ENCODE data around the gene ITPRIPL2.

ITPRIPL2 gene

GRCh38 chr16:19151310-19151709 lies 37.5 kb downstream of the ITPRIPL2 start:
- H3K4me1 ChIP-seq (ENCODE audit: insufficient read depth, low read length, poor library complexity, severe bottlenecking): no peaks in the 10 kb centered on the region
- no peak overlapping the region for H2AFZ ChIP-seq (ENCODE audit: low read length)
- H3K9me2 ChIP-seq (replicated peaks; ENCODE audit: low read depth, low read length): no peaks in the 10 kb centered on the region
- no peak for TF ChIP-seq EZH2phosphoT487 (IDR thresholded peaks at IDR 0.05; ENCODE audit: borderline replicate concordance)
- TF ChIP-seq, protein P1, sequence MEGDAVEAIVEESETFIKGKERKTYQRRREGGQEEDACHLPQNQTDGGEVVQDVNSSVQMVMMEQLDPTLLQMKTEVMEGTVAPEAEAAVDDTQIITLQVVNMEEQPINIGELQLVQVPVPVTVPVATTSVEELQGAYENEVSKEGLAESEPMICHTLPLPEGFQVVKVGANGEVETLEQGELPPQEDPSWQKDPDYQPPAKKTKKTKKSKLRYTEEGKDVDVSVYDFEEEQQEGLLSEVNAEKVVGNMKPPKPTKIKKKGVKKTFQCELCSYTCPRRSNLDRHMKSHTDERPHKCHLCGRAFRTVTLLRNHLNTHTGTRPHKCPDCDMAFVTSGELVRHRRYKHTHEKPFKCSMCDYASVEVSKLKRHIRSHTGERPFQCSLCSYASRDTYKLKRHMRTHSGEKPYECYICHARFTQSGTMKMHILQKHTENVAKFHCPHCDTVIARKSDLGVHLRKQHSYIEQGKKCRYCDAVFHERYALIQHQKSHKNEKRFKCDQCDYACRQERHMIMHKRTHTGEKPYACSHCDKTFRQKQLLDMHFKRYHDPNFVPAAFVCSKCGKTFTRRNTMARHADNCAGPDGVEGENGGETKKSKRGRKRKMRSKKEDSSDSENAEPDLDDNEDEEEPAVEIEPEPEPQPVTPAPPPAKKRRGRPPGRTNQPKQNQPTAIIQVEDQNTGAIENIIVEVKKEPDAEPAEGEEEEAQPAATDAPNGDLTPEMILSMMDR (conservative IDR thresholded peaks at IDR 0.05; ENCODE audit: low read length): no peak
- H3K9me3 ChIP-seq (ENCODE audit: insufficient read depth, low read depth, low read length): no peaks in the 10 kb centered on the region; the same call in 1 of the 2 replicates
- H3F3A ChIP-seq (ENCODE audit: low read depth): no peaks in the 10 kb centered on the region
- no peak overlapping the region for H3K4me3 ChIP-seq (ENCODE audit: low read length, poor library complexity, severe bottlenecking)
- no peaks in the 10 kb centered on the region for H3K79me2 ChIP-seq (ENCODE audit: insufficient read depth, low read length)
- H4K20me1 ChIP-seq (ENCODE audit: insufficient read depth, low read length, poor library complexity, severe bottlenecking): no peaks in the 10 kb centered on the region
- H3K36me3 ChIP-seq (ENCODE audit: insufficient read depth, low read length): no peaks in the 10 kb centered on the region
- H3K4me2 ChIP-seq (ENCODE audit: low read depth, low read length, poor library complexity, severe bottlenecking): no peak overlapping the region
- H3K27me3 ChIP-seq (ENCODE audit: insufficient read depth, low read length, poor library complexity, severe bottlenecking): no peaks in the 10 kb centered on the region
- H3K9ac ChIP-seq (ENCODE audit: low read depth, low read length, poor library complexity, severe bottlenecking): no peak overlapping the region

- no peaks in the 10 kb centered on the region for H3K4me1 ChIP-seq (ENCODE audit: insufficient read depth, low read length, poor library complexity, severe bottlenecking)
- no peak overlapping the region for H3K4me3 ChIP-seq (ENCODE audit: low read length, poor library complexity, severe bottlenecking)
- TF ChIP-seq, protein P1 (conservative IDR thresholded peaks at IDR 0.05; ENCODE audit: low read length): no peak
- TF ChIP-seq EZH2phosphoT487 (IDR thresholded peaks at IDR 0.05; ENCODE audit: borderline replicate concordance): no peak
- no peaks in the 10 kb centered on the region for H3K9me2 ChIP-seq (replicated peaks; ENCODE audit: low read depth, low read length)
- H3K36me3 ChIP-seq (ENCODE audit: insufficient read depth, low read length): no peaks in the 10 kb centered on the region
- H2AFZ ChIP-seq (ENCODE audit: low read length): no peak overlapping the region
- no peaks in the 10 kb centered on the region for H3F3A ChIP-seq (ENCODE audit: low read depth)
- no peak overlapping the region for H3K4me2 ChIP-seq (ENCODE audit: low read depth, low read length, poor library complexity, severe bottlenecking)
- H4K20me1 ChIP-seq (ENCODE audit: insufficient read depth, low read length, poor library complexity, severe bottlenecking): no peaks in the 10 kb centered on the region
- no peaks in the 10 kb centered on the region; the same call in 1 of the 2 replicates for H3K9me3 ChIP-seq (ENCODE audit: insufficient read depth, low read depth, low read length)
- no peak overlapping the region for H3K9ac ChIP-seq (ENCODE audit: low read depth, low read length, poor library complexity, severe bottlenecking)
- H3K79me2 ChIP-seq (ENCODE audit: insufficient read depth, low read length): no peaks in the 10 kb centered on the region
- H3K27me3 ChIP-seq (ENCODE audit: insufficient read depth, low read length, poor library complexity, severe bottlenecking): no peaks in the 10 kb centered on the region
Observed at GRCh38 chr16:19152042-19152441, 38.3 kb downstream of the ITPRIPL2 start.

DNA sequence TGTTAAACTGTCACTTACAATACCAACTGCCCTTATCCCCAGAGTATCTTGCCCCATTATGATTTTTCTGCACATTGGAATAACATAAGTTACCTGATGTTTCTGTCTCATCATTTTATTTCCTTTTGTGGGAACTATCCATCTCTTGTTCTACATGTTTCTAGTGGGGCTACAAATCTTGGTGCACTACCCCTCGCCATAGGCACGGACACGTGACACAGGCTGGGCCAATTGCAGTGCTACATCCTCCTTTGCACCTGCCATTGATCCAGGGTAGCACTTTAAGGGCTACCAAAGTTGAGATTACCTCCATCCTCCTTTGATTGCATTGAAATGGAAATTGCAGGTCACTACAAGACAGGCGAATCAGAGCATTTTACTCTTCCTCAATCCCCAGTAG lies 40.1 kb downstream of the ITPRIPL2 start:
- no peaks in the 10 kb centered on the region for H4K20me1 ChIP-seq (ENCODE audit: insufficient read depth, low read length, poor library complexity, severe bottlenecking)
- H3F3A ChIP-seq (ENCODE audit: low read depth): no peaks in the 10 kb centered on the region
- H3K9me2 ChIP-seq (replicated peaks; ENCODE audit: low read depth, low read length): no peaks in the 10 kb centered on the region
- no peaks in the 10 kb centered on the region for H3K4me1 ChIP-seq (ENCODE audit: insufficient read depth, low read length, poor library complexity, severe bottlenecking)
- no peak for TF ChIP-seq EZH2phosphoT487 (IDR thresholded peaks at IDR 0.05; ENCODE audit: borderline replicate concordance)
- TF ChIP-seq, protein P1 (conservative IDR thresholded peaks at IDR 0.05; ENCODE audit: low read length): no peak
- no peak overlapping the region for H3K9ac ChIP-seq (ENCODE audit: low read depth, low read length, poor library complexity, severe bottlenecking)
- no peaks in the 10 kb centered on the region for H3K79me2 ChIP-seq (ENCODE audit: insufficient read depth, low read length)
- no peak overlapping the region for H3K4me2 ChIP-seq (ENCODE audit: low read depth, low read length, poor library complexity, severe bottlenecking)
- H3K9me3 ChIP-seq (ENCODE audit: insufficient read depth, low read depth, low read length): no peaks in the 10 kb centered on the region; the same call in 1 of the 2 replicates
- H3K27me3 ChIP-seq (ENCODE audit: insufficient read depth, low read length, poor library complexity, severe bottlenecking): no peaks in the 10 kb centered on the region
- H3K4me3 ChIP-seq (ENCODE audit: low read length, poor library complexity, severe bottlenecking): no peak overlapping the region
- H3K36me3 ChIP-seq (ENCODE audit: insufficient read depth, low read length): no peaks in the 10 kb centered on the region
- no peak overlapping the region for H2AFZ ChIP-seq (ENCODE audit: low read length)

Measured in Loucy (cell line).